Stimulated activated CD8-positive, alpha-beta memory T cell treated with anti-CD3 and anti-CD28 coated beads, Interleukin-7, amount 100 ng/mL, for 4 hours (primary cell): ENCODE measurements around the gene ARHGAP27.
"Not testable (repeated sequence)": the region's sequence is repeated elsewhere in the genome, so short reads cannot be mapped to it uniquely, and the experiment has no call there.

Experiments
- DNase-seq, 2 donors: peaks; one replicate each; pipeline ENCODE4 v3.0.0-alpha.2; 2020; ENCODE audit warnings: low read depth in 2 of 2

The ARHGAP27 gene

GRCh38 chr17:45446872-45447625 lies 14.4 kb upstream of the ARHGAP27 start:
- not testable (repeated sequence) for DNase-seq

GRCh38 chr17:45445901-45446743 lies 13.5 kb upstream of the ARHGAP27 start:
- not testable (repeated sequence) for DNase-seq

GRCh38 chr17:45444856-45445820 lies 12.5 kb upstream of the ARHGAP27 start:
- not testable (repeated sequence) for DNase-seq

GRCh38 chr17:45444301-45444700 lies 11.6 kb upstream of the ARHGAP27 start:
- DNase-seq, result not testable (repeated sequence)

GRCh38 chr17:45443371-45444260 lies 10.9 kb upstream of the ARHGAP27 start:
- DNase-seq, result not testable (repeated sequence)

GRCh38 chr17:45441526-45442310 lies 9.0 kb upstream of the ARHGAP27 start:
- no peak for DNase-seq

- DNase-seq, result not testable (repeated sequence)
Observed at GRCh38 chr17:45440839-45441515, 8.3 kb upstream of the ARHGAP27 start.

GRCh38 chr17:45440161-45440778 lies 7.6 kb upstream of the ARHGAP27 start:
- DNase-seq, result no peak

GRCh38 chr17:45438931-45439610 lies 6.4 kb upstream of the ARHGAP27 start:
- no peak for DNase-seq

GRCh38 chr17:45437465-45438283 lies 5.0 kb upstream of the ARHGAP27 start:
- DNase-seq, result no peak

GRCh38 chr17:45436625-45437464 lies 4.2 kb upstream of the ARHGAP27 start:
- DNase-seq, result no peak

- no peak for DNase-seq
Observed at GRCh38 chr17:45436161-45436560, 3.5 kb upstream of the ARHGAP27 start.

GRCh38 chr17:45435481-45435880 lies 2.8 kb upstream of the ARHGAP27 start:
- DNase-seq, result no peak

- no peak for DNase-seq
Observed at GRCh38 chr17:45433159-45433535, 477 bp upstream of the ARHGAP27 start.

GRCh38 chr17:45431531-45432404 lies 902 bp downstream of the ARHGAP27 start:
- peak; percentile 27 to 64 for DNase-seq
